ENCODE data around the gene TYW5. TPM values are rescaled to one million over a fixed set of nuclear protein-coding genes. Genes with fewer than 3 reads are reported as not detected.
A peak's percentile ranks its signal among the peaks of the same experiment; 100 is the strongest.

Gene TYW5
- total and polyA plus RNA-seq, 8 donors: 2.0 to 4.9 (median 2.5) TPM

DNA sequence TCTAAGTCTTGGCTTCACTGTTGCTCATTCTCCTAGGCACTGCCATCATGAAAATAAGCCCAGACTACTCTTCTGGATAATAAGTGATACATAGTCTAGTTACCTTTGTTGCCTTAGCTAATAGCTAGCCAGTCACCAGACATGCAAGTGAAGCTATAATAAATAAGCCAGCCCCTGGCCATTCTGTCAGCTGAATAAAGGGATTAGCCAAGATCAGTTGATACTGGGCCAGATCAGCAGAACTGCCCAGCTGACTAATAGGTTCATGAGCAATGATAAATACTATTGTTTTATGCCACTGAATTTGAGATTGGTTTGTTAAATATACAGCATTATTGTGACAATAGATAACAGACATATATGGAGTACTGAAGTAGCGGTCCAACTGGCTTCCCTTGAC lies 52.2 kb downstream of the TYW5 start:
- no peak for ATAC-seq

GRCh38 chr2:199902486-199903110 lies 52.7 kb downstream of the TYW5 start:
- H3K36me3 ChIP-seq: no peaks in the 10 kb centered on the region
- no peaks in the 10 kb centered on the region for H3K27me3 ChIP-seq
- 88 to 89% methylated on average over 4 of the region's 4 CpGs for WGBS, 2 donors
- intact Hi-C loops (cut with DNase I): no loop called here
- H3K27ac ChIP-seq: no peak overlapping the region
- TF ChIP-seq CTCF (IDR thresholded peaks at IDR 0.05): no peak
- FAIRE-seq: no peak
- DNase-seq: no peak
- no peaks in the 10 kb centered on the region for H3K9me3 ChIP-seq
- no peak for ATAC-seq
- H3K4me3 ChIP-seq: no peak overlapping the region
- no peaks in the 10 kb centered on the region for H3K4me1 ChIP-seq

More for the DNA sequence above, 52.2 kb downstream of the TYW5 start:
- Histone ChIP-seq H3K36me3 (no peaks in the 10 kb centered on the region), H3K27ac (no peak overlapping the region), H3K9me3 (no peaks in the 10 kb centered on the region), H3K4me3 (no peak overlapping the region), H3K4me1 (no peaks in the 10 kb centered on the region), H3K27me3 (no peaks in the 10 kb centered on the region)
- DNase-seq (no peak), FAIRE-seq (no peak)
- intact Hi-C loops (cut with DNase I): no loop called here
- no peak for TF ChIP-seq CTCF (IDR thresholded peaks at IDR 0.05)
- WGBS, 2 donors: 67 to 77% methylated on average over 1 of the region's 1 CpG

DNA sequence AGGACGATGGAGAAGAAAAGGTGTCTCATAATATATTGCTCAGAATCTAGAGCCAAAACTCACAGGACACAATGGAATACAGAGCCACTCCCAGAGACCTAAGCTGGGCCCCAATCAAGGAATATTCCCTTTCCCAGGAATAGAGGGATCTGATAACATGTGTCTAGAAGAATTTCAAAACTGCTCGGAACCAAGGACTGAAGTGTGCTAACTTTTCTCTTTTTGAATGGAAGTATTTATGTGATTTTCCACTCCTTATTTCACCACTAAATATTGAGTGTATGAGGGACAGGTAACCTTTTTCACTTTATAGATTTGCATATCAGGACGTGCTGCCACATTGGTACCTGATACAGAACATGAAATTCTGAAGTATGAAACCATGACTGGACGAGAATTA lies 53.3 kb downstream of the TYW5 start:
- no peak overlapping the region for H3K4me3 ChIP-seq
- ATAC-seq (no peak), DNase-seq (no peak), FAIRE-seq (no peak)
- no peaks in the 10 kb centered on the region for H3K4me1 ChIP-seq
- intact Hi-C loops (cut with DNase I): no loop called here
- WGBS, 2 donors: 88 to 92% methylated on average over 4 of the region's 4 CpGs
- no peaks in the 10 kb centered on the region for H3K9me3 ChIP-seq
- no peak for TF ChIP-seq CTCF (IDR thresholded peaks at IDR 0.05)
- H3K27me3 ChIP-seq: no peaks in the 10 kb centered on the region
- no peaks in the 10 kb centered on the region for H3K36me3 ChIP-seq
- no peak overlapping the region for H3K27ac ChIP-seq

DNA sequence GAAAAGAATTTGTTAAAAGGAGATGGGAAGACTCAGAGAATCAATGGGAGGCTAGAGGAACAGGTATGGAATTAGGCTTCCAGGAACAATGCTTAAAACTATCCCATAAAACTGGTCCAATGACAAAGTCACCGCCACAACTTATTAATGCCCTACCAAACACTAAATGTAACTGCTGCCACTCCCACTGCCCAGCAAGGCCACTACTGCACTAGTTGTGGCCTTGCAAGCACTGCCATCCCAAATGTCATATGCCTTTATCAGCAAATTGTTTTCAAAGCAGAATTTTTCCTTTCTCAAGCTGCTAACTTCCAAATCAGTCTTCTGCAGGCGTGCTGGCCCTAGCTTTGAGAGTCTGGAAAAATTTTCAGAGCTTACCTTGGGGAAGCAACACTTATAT lies 58.7 kb downstream of the TYW5 start:
- peak in 2 of 4 donors; percentile 35 to 60 for ATAC-seq
- Histone ChIP-seq H3K27me3 (no peaks in the 10 kb centered on the region), H3K36me3 (no peaks in the 10 kb centered on the region), H3K27ac (no peak overlapping the region), H3K9me3 (no peaks in the 10 kb centered on the region), H3K4me3 (no peak overlapping the region), H3K4me1 (no peaks in the 10 kb centered on the region)
- intact Hi-C loops (cut with DNase I): no loop called here
- WGBS, 2 donors: 46 to 53% methylated on average over 2 of the region's 2 CpGs
- no peak for TF ChIP-seq CTCF (IDR thresholded peaks at IDR 0.05)
- FAIRE-seq: no peak
- no peak for DNase-seq

DNA sequence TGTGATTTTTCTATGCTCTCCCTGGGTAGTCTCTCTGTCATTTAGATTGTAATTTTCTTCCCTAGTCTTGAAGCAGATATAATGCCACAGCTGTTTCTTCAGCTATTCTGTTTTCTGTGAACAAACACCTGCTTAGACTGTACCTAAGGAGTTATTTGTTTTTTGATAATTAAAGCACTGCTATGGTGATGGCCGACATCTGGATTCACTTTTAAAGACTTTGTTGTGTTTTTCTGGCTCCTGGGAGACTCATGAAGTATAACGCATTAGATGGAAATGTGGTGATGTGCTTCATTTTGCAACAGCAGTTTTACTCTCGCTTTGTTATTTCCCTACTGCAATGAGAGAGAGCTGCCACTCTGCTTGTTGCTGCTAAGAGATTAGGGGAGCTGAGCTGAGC lies 59.9 kb downstream of the TYW5 start:
- TF ChIP-seq CTCF (IDR thresholded peaks at IDR 0.05): no peak
- Histone ChIP-seq H3K9me3 (no peaks in the 10 kb centered on the region), H3K4me3 (no peak overlapping the region), H3K27me3 (no peaks in the 10 kb centered on the region), H3K36me3 (no peaks in the 10 kb centered on the region), H3K4me1 (no peaks in the 10 kb centered on the region), H3K27ac (no peak overlapping the region)
- FAIRE-seq (no peak), DNase-seq (no peak), ATAC-seq (peak in 2 of 4 donors; percentile 57 to 62)
- intact Hi-C loops (cut with DNase I): no loop called here
- WGBS, 2 donors: 43 to 49% methylated on average over 3 of the region's 3 CpGs
